ENCODE results near the gene ASIC2.

The ASIC2 gene

DNA sequence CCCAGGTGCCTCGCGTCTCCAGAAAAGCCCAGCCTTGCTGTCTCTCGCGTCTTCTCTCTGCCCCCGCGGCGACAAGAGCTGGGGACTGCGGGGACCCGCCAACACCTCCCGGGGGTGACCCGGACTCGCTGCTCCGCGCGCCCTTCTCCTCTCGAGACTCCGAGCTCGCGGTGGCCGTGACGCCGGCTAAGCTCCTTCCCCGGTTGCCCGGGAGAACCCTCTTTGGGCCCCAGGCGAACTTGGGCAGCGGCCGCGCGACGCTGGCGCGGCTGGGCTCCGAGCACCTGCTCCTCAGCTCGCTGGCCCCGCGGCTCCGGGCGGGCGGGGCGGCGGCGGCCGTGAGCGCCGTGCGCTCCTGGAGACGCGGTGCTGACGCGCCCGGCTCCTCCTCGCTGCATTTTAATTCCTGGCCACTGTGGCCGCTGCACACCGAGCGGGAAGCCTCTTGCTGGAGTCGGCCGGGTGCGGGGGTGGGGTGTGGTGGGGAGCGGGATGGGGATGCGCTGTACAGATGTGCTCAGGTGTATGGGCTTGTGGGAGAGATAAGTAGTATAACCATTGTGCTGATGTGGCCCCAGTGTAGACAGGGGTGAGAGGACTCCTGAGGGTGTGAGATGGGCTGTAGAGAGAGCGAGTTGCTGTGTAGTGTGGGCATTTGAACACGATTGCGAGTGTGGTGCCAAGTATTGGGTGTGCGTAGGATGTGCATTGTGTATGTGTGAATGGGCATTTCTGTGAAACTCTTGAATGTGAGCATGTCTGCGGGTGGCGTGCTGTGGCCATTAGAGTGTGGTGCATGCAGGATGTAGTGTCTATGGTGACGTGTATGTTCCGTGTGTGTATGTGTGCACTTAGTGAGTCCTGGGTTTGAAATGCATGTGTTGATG, at the start of gene ASIC2:
Gene ASIC2 (minus strand): TSS at position 315 of the 887 bp plus-strand sequence.
- TF ChIP-seq POLR2A (IDR thresholded peaks at IDR 0.05; ENCODE audit: low read length) (no peak), GATA1 (IDR thresholded peaks at IDR 0.05; ENCODE audit: low read depth, low read length) (no peak)
- DNase-seq: no peak

DNA sequence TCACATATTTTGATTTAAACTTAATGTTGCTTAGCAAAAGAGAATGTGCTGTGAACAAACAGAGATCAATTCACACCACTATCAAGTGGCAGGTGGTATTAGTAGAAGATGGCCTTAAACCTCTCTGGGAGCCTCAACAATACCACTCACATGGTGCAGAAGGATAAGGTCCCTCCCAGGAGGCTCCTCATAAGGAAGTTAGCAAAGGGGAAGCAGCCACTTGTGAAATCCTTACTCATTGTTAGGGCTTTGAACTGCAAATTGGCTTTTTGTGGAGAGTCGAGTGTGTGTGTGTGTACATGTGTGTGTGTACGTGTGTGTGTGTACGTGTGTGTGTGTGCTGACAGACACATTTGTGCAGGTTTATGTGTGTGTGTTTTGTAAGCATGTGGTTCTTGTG, 48.9 kb upstream of the ASIC2 start:
- TF ChIP-seq GATA1 (IDR thresholded peaks at IDR 0.05; ENCODE audit: low read depth, low read length) (no peak), POLR2A (IDR thresholded peaks at IDR 0.05; ENCODE audit: low read length) (no peak)
- DNase-seq: no peak

DNA sequence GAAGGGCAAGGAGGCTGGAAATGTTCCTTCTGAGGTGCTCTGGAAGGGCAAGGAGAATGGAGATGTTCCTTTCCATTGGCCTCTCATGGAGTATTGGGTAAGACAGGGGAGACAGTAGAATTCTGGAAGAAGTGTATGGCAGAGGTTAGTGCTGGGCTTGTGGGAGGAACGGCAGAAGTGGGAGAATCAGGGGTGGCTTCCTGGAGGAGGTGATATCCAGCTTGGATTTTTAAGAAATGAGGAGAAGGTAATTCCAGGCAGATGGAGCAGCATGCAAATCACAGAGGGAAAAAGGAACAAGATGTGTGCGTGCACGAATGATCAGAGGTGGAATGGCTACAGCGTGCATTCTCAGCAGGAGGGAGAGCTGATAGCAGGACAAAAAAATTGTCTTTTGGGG, 45.1 kb upstream of the ASIC2 start:
- TF ChIP-seq GATA1 (IDR thresholded peaks at IDR 0.05; ENCODE audit: low read depth, low read length) (no peak), POLR2A (IDR thresholded peaks at IDR 0.05; ENCODE audit: low read length) (no peak)
- DNase-seq: no peak

DNA sequence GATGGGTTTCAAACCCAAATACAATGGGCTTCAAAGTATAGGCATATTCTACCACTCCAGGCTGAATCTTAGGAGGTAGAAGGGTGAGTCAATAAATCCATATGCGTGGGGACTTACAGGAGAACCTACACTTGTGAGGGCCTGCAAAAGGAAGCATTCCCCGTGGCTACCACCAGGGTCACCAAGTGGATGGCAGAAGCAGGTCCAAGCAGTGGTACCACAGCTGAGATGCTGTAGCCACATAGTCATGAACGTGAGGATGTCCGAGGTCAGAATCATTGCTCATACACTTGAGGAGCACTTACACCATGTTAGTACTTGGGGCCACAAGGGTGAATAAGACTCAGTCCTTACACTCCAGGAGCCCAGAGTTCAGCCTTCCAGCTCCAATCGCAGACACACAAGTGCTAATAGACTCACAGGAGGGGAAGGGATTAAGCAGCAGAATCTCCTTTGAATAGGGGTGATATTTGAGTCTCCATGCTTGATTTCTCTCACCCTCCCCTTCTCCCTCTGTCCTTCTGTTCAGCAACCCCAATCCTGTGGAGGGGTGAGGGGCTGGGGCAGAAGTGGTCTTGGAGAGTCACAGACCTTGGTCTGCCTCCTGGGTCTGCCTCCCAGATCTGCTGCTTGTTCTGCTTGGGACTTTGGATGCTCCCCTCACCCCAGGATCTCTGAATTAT, 42.5 kb upstream of the ASIC2 start:
- TF ChIP-seq POLR2A (IDR thresholded peaks at IDR 0.05; ENCODE audit: low read length) (no peak), GATA1 (IDR thresholded peaks at IDR 0.05; ENCODE audit: low read depth, low read length) (no peak)
- DNase-seq: no peak

DNA sequence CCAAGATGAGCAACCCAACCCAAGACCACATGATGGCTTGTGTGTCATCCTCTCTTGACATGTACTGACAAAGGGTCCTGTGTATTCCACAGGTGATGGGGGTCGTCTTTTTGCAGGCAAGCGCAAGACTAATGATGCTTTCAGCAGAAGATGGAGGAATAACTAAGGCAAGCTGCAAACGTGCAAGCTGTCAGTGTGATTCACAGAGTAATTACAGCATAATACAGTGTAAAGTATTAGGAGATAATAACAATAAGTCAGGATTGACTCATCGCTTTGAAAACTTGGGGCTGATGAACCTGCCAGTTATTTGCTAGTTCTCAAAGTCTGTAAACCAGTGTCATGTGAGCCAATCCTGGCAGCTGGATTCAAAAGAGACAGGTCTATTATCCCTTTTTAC, 41.6 kb upstream of the ASIC2 start:
- DNase-seq: no peak
- TF ChIP-seq POLR2A (IDR thresholded peaks at IDR 0.05; ENCODE audit: low read length) (no peak), GATA1 (IDR thresholded peaks at IDR 0.05; ENCODE audit: low read depth, low read length) (no peak)

DNA sequence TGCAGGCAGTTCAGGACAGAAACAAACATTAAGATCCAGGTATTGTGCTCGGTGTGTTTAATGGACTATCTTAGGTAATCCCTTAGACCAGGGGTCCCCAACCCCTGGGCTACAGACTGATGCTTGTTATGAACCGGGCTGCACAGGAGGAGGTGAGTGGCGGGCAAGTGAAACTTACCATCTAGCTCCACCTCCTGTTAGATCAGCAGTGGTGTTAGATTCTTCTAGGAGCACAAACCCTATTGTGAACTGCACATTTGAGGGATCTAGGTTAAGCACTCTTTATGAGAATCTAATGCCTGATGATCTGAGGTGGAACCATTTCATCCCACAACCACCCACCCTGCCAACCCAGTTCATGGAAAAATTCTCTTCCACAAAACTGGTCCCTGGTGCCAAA, 37.8 kb upstream of the ASIC2 start:
- no peak for TF ChIP-seq GATA1 (IDR thresholded peaks at IDR 0.05; ENCODE audit: low read depth, low read length)
- no peak for TF ChIP-seq POLR2A (IDR thresholded peaks at IDR 0.05; ENCODE audit: low read length)
- DNase-seq: no peak

DNA sequence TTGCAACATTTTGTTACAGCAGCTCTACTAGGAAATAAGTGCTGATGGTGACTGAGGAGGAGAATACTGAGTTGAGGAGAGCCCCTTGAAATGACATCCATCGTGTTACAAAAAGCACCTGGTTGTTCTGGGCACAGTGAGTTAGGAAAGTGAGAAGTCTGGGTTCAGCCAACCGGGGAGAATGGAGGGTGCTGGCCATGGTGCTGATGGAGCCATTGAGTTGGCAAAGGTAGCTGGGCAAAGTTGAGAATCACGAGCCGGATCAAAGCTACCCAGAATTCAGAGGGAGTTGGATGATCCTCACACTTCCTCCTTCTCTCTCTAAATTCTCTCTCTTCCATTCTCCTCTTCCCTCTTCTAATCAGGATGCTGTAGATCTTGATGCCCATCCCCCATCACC, 35.0 kb upstream of the ASIC2 start:
- TF ChIP-seq POLR2A (IDR thresholded peaks at IDR 0.05; ENCODE audit: low read length) (no peak), GATA1 (IDR thresholded peaks at IDR 0.05; ENCODE audit: low read depth, low read length) (no peak)
- no peak for DNase-seq

DNA sequence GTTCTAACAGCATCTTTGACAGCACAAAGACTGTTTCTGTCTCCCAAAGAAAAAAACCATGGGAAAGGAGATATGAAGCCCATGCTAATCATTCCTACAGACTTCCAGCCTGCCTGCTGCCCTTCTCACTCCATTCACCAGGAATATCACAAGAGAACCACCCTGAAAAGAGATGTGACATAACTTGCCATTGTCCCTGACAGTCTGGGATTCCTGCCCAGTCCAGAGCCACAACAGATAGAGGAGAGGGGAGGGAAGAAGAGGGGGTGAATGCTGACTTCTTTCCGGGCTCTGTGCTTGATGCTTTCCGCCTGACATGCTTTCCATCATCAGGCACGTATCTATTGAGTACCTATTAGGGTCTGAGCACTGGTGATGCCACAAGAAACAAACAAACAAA, 31.6 kb upstream of the ASIC2 start:
- DNase-seq: no peak
- TF ChIP-seq GATA1 (IDR thresholded peaks at IDR 0.05; ENCODE audit: low read depth, low read length) (no peak), POLR2A (IDR thresholded peaks at IDR 0.05; ENCODE audit: low read length) (no peak)

DNA sequence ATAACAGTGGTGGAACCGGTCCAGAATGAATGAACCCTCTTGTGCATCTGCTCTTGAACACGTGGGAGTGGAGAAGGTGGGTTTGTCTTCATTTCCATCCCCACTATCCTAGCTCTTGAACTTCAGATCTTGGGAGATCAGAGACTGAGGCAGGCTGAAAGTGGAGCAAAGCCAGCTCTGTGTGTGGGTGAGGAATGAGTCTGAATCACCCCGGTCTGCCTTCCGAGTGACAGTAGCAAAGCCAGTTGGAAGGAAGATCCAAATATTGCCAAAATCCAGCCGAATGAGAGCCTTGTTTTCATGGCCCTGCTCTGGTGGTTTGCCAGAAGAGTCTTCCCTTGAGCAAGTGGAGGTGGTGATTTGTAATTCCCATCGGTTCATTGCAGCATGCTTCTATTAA, 29.0 kb upstream of the ASIC2 start:
- TF ChIP-seq GATA1 (IDR thresholded peaks at IDR 0.05; ENCODE audit: low read depth, low read length) (no peak), POLR2A (IDR thresholded peaks at IDR 0.05; ENCODE audit: low read length) (no peak)
- DNase-seq: no peak

DNA sequence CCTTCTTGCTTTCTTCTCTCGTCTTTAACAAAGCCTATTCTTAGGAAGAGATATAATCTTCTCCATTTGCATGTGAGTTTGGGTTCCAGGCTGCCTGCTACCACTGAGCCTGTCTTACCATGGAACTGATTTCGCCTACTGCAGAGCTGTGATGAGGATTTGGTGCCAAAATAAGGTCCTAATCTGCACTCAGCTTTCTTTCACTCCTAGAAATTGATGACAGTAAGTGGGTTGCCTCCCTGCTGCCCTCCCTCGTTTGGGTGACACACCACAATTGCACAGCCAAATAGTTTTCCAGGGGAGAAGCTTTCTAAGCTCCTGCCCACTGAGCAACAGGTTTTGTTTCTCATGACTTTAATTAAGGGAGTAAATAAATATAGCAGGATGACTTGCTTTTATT, 25.1 kb upstream of the ASIC2 start:
- no peak for DNase-seq
- TF ChIP-seq POLR2A (IDR thresholded peaks at IDR 0.05; ENCODE audit: low read length) (no peak), GATA1 (IDR thresholded peaks at IDR 0.05; ENCODE audit: low read depth, low read length) (no peak)

DNA sequence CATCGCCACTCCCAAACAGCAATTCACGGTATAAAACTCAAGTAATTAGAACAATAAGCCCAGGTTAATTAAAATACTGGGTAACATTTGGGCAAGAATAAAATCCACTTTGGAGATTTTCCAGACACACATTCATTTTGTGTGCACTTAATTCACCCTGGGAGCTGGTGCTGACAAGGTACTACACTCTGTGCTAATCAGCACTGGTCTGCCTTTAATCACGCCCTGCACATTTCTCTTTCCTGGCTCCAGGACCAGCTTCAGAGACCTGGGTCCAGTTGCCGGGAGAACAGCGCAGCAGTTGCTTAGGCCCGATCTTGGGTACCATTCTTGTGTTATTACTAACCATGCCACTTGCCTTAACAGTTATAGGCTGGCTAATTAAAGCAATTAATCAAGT, 23.7 kb upstream of the ASIC2 start:
- no peak for DNase-seq

DNA sequence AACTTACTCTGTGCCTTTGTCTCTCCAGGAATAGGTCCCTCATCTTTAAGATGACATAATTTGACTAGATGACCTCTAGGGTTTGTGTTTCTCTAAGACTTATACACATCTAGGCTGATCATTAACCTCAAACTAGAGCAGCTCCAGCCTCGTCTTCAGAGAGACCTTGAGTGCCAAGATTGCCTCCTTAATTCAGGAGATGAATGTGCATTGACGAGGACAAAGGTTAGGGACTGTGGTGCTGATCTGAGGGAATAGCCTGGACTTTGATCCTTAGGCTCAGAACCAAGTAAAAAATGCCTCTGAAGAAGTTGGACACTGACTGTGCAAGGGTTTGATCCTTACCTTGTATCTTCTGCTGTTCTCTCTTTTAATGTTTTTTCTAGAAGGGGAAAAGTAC, 17.2 kb upstream of the ASIC2 start:
- TF ChIP-seq GATA1 (IDR thresholded peaks at IDR 0.05; ENCODE audit: low read depth, low read length) (no peak), POLR2A (IDR thresholded peaks at IDR 0.05; ENCODE audit: low read length) (no peak)
- no peak for DNase-seq

More for the DNA sequence above, 23.7 kb upstream of the ASIC2 start:
- TF ChIP-seq GATA1 (IDR thresholded peaks at IDR 0.05; ENCODE audit: low read depth, low read length) (no peak), POLR2A (IDR thresholded peaks at IDR 0.05; ENCODE audit: low read length) (no peak)

DNA sequence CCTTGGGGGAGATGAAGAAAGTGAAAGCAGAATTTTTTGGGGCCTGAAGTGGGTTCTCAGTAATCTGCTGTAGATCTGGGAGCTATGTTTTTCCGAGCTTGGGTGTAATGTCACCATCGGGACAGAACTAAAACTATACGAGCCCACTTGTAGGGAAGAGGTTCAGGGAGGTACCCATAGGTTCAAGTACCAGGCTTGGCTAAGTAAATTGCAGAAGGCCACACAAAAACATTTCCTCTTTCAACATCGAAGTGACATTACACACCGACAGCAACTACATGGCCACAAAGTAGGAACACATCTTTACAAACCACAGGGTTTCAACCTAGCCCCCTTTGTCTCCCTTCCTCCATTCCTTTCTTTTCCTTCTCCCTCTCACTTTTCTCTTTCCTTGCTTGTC, 10.2 kb upstream of the ASIC2 start:
- DNase-seq: no peak

DNA sequence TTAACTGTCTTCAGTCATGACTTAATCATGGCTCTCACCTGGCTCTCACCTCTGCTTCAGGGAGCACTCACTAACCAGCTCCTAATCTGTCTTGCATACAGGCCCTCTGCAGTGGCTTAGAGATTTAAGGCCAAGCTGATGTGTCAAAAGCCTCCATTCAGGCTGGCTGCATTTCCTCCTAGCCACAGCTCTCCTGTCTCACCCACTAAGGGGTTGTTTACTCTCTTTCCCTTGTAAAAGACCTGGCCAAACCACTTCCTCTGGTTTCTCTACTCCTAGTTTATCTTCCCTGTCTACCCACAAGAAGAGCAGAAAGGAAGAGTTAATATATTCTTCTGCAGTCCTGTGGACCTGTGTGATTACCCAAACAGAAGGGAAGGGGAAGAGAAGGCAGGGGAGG, 9.3 kb upstream of the ASIC2 start:
- no peak for DNase-seq
- TF ChIP-seq GATA1 (IDR thresholded peaks at IDR 0.05; ENCODE audit: low read depth, low read length) (no peak), POLR2A (IDR thresholded peaks at IDR 0.05; ENCODE audit: low read length) (no peak)

More for the DNA sequence above, 10.2 kb upstream of the ASIC2 start:
- TF ChIP-seq GATA1 (IDR thresholded peaks at IDR 0.05; ENCODE audit: low read depth, low read length): no peak
- TF ChIP-seq POLR2A (IDR thresholded peaks at IDR 0.05; ENCODE audit: low read length): no peak

DNA sequence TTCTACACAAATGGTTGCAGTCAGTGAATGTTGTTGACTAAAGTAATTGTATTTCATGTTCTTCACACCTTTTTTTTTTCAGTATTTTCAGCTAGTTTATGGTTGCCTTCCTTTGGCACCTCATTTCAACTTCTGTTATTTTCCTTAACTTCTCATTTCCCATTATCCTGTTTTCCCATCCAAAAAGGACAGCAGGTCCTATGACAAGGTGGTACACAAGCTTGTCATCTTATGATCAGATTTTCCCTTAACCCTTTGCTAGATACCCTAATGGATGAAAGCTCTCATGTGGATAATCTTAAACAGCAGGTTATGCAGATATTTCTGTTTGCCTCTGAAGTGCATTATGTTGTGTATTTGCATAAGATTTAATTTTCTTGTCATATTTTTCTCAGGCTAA, 7.1 kb upstream of the ASIC2 start:
- no peak for DNase-seq
- TF ChIP-seq GATA1 (IDR thresholded peaks at IDR 0.05; ENCODE audit: low read depth, low read length): no peak
- no peak for TF ChIP-seq POLR2A (IDR thresholded peaks at IDR 0.05; ENCODE audit: low read length)

Data from erythroblast (primary cell).